ENCODE measurements around the gene TIMM23. TPM values are rescaled to one million over a fixed set of nuclear protein-coding genes. Genes with fewer than 3 reads are reported as not detected.

The TIMM23 gene
- total and polyA plus RNA-seq, 10 of the 15 experiments (the other 5 are each of a cell fraction or from before 2014, with no cell fraction given): 90.0 to 228 (median 120) TPM

DNA sequence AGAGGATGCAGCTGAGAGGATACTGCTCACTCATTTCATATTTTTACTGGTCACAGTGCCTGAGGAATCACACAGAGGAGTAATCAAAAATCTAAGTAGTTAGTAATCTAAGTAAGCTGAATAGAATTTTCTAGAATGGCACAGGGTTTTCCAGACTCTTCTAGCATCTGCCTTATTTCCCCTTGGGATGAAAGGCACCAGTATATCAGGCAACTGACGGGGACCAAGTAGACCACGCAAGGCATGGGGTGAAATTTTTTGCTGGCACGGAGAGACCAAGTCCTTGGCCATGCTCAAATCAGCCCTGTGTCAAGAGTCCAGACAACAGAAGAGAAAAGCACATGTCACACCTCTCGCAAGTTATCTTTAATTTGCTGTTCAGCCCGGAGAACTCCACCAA, 43.9 kb downstream of the TIMM23 start (continued):
- TF ChIP-seq, protein P1, sequence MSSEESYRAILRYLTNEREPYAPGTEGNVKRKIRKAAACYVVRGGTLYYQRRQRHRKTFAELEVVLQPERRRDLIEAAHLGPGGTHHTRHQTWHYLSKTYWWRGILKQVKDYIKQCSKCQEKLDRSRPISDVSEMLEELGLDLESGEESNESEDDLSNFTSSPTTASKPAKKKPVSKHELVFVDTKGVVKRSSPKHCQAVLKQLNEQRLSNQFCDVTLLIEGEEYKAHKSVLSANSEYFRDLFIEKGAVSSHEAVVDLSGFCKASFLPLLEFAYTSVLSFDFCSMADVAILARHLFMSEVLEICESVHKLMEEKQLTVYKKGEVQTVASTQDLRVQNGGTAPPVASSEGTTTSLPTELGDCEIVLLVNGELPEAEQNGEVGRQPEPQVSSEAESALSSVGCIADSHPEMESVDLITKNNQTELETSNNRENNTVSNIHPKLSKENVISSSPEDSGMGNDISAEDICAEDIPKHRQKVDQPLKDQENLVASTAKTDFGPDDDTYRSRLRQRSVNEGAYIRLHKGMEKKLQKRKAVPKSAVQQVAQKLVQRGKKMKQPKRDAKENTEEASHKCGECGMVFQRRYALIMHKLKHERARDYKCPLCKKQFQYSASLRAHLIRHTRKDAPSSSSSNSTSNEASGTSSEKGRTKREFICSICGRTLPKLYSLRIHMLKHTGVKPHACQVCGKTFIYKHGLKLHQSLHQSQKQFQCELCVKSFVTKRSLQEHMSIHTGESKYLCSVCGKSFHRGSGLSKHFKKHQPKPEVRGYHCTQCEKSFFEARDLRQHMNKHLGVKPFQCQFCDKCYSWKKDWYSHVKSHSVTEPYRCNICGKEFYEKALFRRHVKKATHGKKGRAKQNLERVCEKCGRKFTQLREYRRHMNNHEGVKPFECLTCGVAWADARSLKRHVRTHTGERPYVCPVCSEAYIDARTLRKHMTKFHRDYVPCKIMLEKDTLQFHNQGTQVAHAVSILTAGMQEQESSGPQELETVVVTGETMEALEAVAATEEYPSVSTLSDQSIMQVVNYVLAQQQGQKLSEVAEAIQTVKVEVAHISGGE (CRISPR knock-in tag; IDR thresholded peaks at IDR 0.05): no peak
- TF ChIP-seq NFYA (IDR thresholded peaks at IDR 0.05; ENCODE audit: borderline replicate concordance, low read depth, low read length): no peak
- TF ChIP-seq PML (IDR thresholded peaks at IDR 0.05; ENCODE audit: low read length): no peak

DNA sequence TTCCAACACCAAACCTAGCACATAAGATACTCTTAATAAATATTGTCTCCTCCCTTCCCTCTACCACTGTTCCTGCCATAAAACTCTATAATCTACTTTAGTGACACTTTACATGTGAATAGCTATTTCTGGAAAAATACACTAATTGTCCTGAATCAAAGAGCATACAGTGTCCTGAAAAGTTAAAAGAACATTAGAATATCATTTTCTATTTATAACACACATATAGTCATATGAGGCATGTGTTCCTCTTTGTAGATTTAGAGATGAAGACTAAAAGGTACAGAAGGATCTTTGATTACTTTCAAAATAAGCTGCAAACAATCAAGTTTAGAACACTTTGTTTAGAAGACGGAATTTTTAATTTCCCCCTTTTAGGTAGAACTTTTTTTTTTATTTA, 44.5 kb downstream of the TIMM23 start:
- Histone ChIP-seq H3K27ac (ENCODE audit: control insufficient read depth, insufficient read depth) (no peak overlapping the region), H3K79me2 (ENCODE audit: control insufficient read depth, insufficient read depth, low read length) (peaks cover 53% of the 10 kb centered on the region), H3K4me3 (no peak overlapping the region), H3K9ac (ENCODE audit: control insufficient read depth, insufficient read depth, low read length) (no peak overlapping the region), H3K27me3 (replicated peaks in 1 of 2; ENCODE audit: control insufficient read depth in 2 of 2, insufficient read depth in 2 of 2, low read length in 1 of 2) (no peaks in the 10 kb centered on the region), H2AFZ (ENCODE audit: control insufficient read depth, low read depth, low read length) (no peak overlapping the region), H3K4me2 (ENCODE audit: control insufficient read depth, insufficient read depth) (no peak overlapping the region), H4K20me1 (ENCODE audit: control insufficient read depth, insufficient read depth) (no peaks in the 10 kb centered on the region; the same call in 1 of the 2 replicates), H3K4me1 (ENCODE audit: control insufficient read depth, insufficient read depth, low read length) (peaks cover 7% of the 10 kb centered on the region), H3K9me3 (replicated peaks; ENCODE audit: control insufficient read depth, insufficient read depth, low read length) (no peaks in the 10 kb centered on the region), H3K36me3 (ENCODE audit: control insufficient read depth in 2 of 2, insufficient read depth in 2 of 2, low read length in 1 of 2) (peaks cover 8 to 28% of the 10 kb centered on the region in 2 experiments)
- WGBS (ENCODE audit: insufficient coverage, insufficient replicate concordance, low lambda C conversion rate, missing lambda C conversion rate): 95% methylated on average over 1 of the region's 1 CpG
- DNase-seq (ENCODE audit: low read depth, low spot score) (no peak), ATAC-seq (no peak), FAIRE-seq (no peak)
- intact Hi-C loops (cut with micrococcal nuclease; ENCODE audit: unreplicated experiment): no loop called here
- no TSS peak for BruUV-seq (replicated peaks)
- ChIA-PET RAD21 (ENCODE audit: unreplicated experiment) (interaction anchor here (1.7 kb wide), 1 partner anchor 10 kb away, joined by 3 read pairs; no protein-coding TSS in a partner anchor), SMC1A (ENCODE audit: uncharacterized antibody, unreplicated experiment) (interaction anchor here (1.0 to 3.2 kb wide), 5 partner anchors 10 to 1013 kb away, joined by 3 to 12 read pairs (median 3); no protein-coding TSS in a partner anchor), POLR2A (interaction anchor here (0.9 kb wide), 1 partner anchor 12 kb away, joined by 3 read pairs; no protein-coding TSS in a partner anchor), CTCF (interaction anchor here (6.7 kb wide), 1 partner anchor 11 kb away, joined by 60 read pairs; the partner anchor contains the start of gene NCOA4)
- in situ Hi-C loops (cut with MboI): no loop called here
- TF ChIP-seq PAX8 (IDR thresholded peaks at IDR 0.05) (no peak), RELA (IDR thresholded peaks at IDR 0.05; ENCODE audit: borderline replicate concordance, partially characterized antibody) (no peak), NR2F1 (conservative IDR thresholded peaks at IDR 0.05) (no peak), HDGF (IDR thresholded peaks at IDR 0.05) (no peak), STAT3 (IDR thresholded peaks at IDR 0.05; ENCODE audit: low read depth, low read length) (no peak), MYB (IDR thresholded peaks at IDR 0.05; ENCODE audit: borderline replicate concordance, low read depth, low read length) (no peak)
- TF ChIP-seq, protein P2, sequence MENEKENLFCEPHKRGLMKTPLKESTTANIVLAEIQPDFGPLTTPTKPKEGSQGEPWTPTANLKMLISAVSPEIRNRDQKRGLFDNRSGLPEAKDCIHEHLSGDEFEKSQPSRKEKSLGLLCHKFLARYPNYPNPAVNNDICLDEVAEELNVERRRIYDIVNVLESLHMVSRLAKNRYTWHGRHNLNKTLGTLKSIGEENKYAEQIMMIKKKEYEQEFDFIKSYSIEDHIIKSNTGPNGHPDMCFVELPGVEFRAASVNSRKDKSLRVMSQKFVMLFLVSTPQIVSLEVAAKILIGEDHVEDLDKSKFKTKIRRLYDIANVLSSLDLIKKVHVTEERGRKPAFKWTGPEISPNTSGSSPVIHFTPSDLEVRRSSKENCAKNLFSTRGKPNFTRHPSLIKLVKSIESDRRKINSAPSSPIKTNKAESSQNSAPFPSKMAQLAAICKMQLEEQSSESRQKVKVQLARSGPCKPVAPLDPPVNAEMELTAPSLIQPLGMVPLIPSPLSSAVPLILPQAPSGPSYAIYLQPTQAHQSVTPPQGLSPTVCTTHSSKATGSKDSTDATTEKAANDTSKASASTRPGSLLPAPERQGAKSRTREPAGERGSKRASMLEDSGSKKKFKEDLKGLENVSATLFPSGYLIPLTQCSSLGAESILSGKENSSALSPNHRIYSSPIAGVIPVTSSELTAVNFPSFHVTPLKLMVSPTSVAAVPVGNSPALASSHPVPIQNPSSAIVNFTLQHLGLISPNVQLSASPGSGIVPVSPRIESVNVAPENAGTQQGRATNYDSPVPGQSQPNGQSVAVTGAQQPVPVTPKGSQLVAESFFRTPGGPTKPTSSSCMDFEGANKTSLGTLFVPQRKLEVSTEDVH (IDR thresholded peaks at IDR 0.05; ENCODE audit: low read depth, partially characterized antibody): no peak
- TF ChIP-seq, protein P3, sequence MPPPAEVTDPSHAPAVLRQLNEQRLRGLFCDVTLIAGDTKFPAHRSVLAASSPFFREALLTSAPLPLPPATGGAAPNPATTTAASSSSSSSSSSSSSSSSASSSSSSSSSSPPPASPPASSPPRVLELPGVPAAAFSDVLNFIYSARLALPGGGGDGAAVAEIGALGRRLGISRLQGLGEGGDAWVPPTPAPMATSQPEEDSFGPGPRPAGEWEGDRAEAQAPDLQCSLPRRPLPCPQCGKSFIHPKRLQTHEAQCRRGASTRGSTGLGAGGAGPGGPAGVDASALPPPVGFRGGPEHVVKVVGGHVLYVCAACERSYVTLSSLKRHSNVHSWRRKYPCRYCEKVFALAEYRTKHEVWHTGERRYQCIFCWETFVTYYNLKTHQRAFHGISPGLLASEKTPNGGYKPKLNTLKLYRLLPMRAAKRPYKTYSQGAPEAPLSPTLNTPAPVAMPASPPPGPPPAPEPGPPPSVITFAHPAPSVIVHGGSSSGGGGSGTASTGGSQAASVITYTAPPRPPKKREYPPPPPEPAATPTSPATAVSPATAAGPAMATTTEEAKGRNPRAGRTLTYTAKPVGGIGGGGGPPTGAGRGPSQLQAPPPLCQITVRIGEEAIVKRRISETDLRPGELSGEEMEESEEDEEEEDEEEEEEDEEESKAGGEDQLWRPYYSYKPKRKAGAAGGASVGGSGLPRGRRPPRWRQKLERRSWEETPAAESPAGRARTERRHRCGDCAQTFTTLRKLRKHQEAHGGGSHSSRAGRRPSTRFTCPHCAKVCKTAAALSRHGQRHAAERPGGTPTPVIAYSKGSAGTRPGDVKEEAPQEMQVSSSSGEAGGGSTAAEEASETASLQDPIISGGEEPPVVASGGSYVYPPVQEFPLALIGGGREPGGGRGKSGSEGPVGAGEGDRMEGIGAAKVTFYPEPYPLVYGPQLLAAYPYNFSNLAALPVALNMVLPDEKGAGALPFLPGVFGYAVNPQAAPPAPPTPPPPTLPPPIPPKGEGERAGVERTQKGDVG (CRISPR knock-in tag; IDR thresholded peaks at IDR 0.05): no peak
- TF ChIP-seq, protein P4, sequence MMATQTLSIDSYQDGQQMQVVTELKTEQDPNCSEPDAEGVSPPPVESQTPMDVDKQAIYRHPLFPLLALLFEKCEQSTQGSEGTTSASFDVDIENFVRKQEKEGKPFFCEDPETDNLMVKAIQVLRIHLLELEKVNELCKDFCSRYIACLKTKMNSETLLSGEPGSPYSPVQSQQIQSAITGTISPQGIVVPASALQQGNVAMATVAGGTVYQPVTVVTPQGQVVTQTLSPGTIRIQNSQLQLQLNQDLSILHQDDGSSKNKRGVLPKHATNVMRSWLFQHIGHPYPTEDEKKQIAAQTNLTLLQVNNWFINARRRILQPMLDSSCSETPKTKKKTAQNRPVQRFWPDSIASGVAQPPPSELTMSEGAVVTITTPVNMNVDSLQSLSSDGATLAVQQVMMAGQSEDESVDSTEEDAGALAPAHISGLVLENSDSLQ (IDR thresholded peaks at IDR 0.05): no peak
